Esophagus muscularis mucosa (tissue), 4 donors: Measurements from ENCODE around the gene TMEM45A. TPM values are rescaled to one million over a fixed set of nuclear protein-coding genes. Genes with fewer than 3 reads are reported as not detected.

Source experiments
- DNase-seq: peaks from one replicate; pipeline ENCODE4 v3.0.0-alpha.2; 2017; ENCODE audit errors: extremely low spot score
- H3K27ac ChIP-seq, 4 donors: fragments of 200-600 bp; sonication (generic); replicated peaks in 1 of 4; 1 replicate in 3 of 4; 2 replicates in 1 of 4; pipeline ENCODE4 v1.5.1; 2016 to 2019; ENCODE audit warnings: mild to moderate bottlenecking in 1 of 4
- H3K27me3 ChIP-seq, 4 donors: fragments of 200-600 bp; sonication (generic); one replicate each; pipeline versions ENCODE4 v1.5.1 to v1.6.0; 2016 to 2019
- H3K36me3 ChIP-seq, 4 donors: fragments of 200-600 bp; sonication (generic); one replicate each; pipeline ENCODE4 v1.5.1; 2016 to 2019
- H3K4me1 ChIP-seq, 4 donors: fragments of 200-600 bp; sonication (generic); one replicate each; pipeline ENCODE4 v1.5.1; 2016 to 2019
- H3K4me3 ChIP-seq, 4 donors: fragments of 200-600 bp; sonication (generic); 1 replicate in 2 of 4; 2 replicates in 2 of 4; pipeline ENCODE4 v1.5.1; 2016 to 2019; ENCODE audit warnings: mild to moderate bottlenecking in 4 of 4, moderate library complexity in 1 of 4
- H3K9me3 ChIP-seq, 4 donors: fragments of 200-600 bp; sonication (generic); 1 replicate in 3 of 4; 2 replicates in 1 of 4; pipeline ENCODE4 v1.5.1; 2016 to 2019
- CTCF ChIP-seq, 3 experiments: fragments of 200-600 bp in 2 of 3; fragments of 450-650 bp in 1 of 3; sonication (generic) in 2 of 3; IDR thresholded peaks; one replicate each; pipeline ENCODE4 v1.5.1; 2017 to 2019; ENCODE audit warnings: antibody characterized with exemption in 3 of 3, mild to moderate bottlenecking in 2 of 3, moderate library complexity in 1 of 3
- EP300 ChIP-seq: sonication (generic); formaldehyde crosslinking; IDR thresholded peaks from one replicate; pipeline ENCODE4 v1.6.1; 2017; ENCODE audit warnings: antibody characterized with exemption
- POLR2A ChIP-seq: fragments of 450-650 bp; IDR thresholded peaks from one replicate; pipeline ENCODE4 v1.6.1; 2017; ENCODE audit warnings: antibody characterized with exemption, moderate library complexity, mild to moderate bottlenecking, low read depth
- POLR2AphosphoS5 ChIP-seq, 2 donors: sonication (generic); formaldehyde crosslinking; IDR thresholded peaks; one replicate each; pipeline ENCODE4 v1.6.1; 2017; ENCODE audit warnings: antibody characterized with exemption in 2 of 2
- WGBS: methylation state at CpG from one replicate; pipeline ENCODE4 v1.1.5; 2018; 5-methylcytosine and 5-hydroxymethylcytosine counted together
- intact Hi-C: fragments of 100-400 bp; cut with DNase I; formaldehyde crosslinking; loops from one replicate; pipeline ENCODE4 v1.15.1; 2023
- total RNA-seq, 4 donors: library from RNA; depleted of rRNA; stranded (reverse); fragments of >200 nt; gene quantifications; one replicate each; pipeline versions ENCODE4 v1.1.0 to v1.2.1, GENCODE V29; 2016

Gene TMEM45A
- total RNA-seq, 4 donors from 2014 or later: 8.7 to 17.2 (median 9.6) TPM

GRCh38 chr3:100454677-100455076 lies 37.7 kb upstream of the TMEM45A start:
- Histone ChIP-seq H3K4me3 (no peak overlapping the region), H3K4me1 (no peaks in the 10 kb centered on the region), H3K27ac (no peak overlapping the region), H3K27me3 (no peaks in the 10 kb centered on the region), H3K9me3 (no peaks in the 10 kb centered on the region), H3K36me3 (peaks cover 0 to 3% (median 2%) of the 10 kb centered on the region in 4 donors)
- DNase-seq: peak; percentile 45
- intact Hi-C loops: no loop called here
- 75% methylated on average over 4 of the region's 4 CpGs for WGBS
- no peak for TF ChIP-seq CTCF (IDR thresholded peaks at IDR 0.05)

GRCh38 chr3:100455841-100456550 lies 36.4 kb upstream of the TMEM45A start:
- intact Hi-C loops: no loop called here
- TF ChIP-seq POLR2AphosphoS5 (IDR thresholded peaks at IDR 0.05) (no peak), EP300 (no peak), CTCF (IDR thresholded peaks at IDR 0.05) (no peak), POLR2A (no peak)
- no peaks in the 10 kb centered on the region for H3K9me3 ChIP-seq
- no peak overlapping the region for H3K27ac ChIP-seq
- no peaks in the 10 kb centered on the region for H3K4me1 ChIP-seq
- H3K4me3 ChIP-seq: no peak overlapping the region
- peak; percentile 39 for DNase-seq
- 94% methylated on average over 2 of the region's 2 CpGs for WGBS
- H3K27me3 ChIP-seq: no peaks in the 10 kb centered on the region
- H3K36me3 ChIP-seq: peaks cover 0 to 3% (median 2%) of the 10 kb centered on the region in 4 donors

- intact Hi-C loops: no loop called here
Observed at GRCh38 chr3:100456745-100457144, 35.7 kb upstream of the TMEM45A start.

DNA sequence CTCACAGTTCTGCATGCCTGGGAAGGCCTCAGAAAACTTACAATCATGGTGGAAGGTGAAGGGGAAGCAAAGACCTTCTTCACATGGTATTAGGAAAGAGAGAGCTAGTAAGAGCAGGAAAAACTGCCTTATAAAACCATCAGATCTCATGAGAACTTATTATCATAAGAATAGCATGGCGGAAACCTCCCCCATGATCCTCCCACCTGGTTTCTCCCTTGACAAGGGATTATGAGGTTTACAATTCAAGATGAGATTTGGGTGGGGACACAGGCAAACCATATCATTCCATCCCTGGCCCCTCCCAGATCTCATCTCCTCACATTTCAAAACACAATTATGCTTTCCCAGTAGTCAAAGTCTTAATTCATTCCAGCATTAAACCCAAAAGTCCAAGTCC lies 34.6 kb upstream of the TMEM45A start:
- 100% methylated on average over 1 of the region's 1 CpG for WGBS
- Histone ChIP-seq H3K27me3 (no peaks in the 10 kb centered on the region), H3K9me3 (no peaks in the 10 kb centered on the region), H3K4me3 (no peak overlapping the region), H3K36me3 (peaks cover 0 to 3% (median 0%) of the 10 kb centered on the region in 4 donors), H3K4me1 (no peaks in the 10 kb centered on the region), H3K27ac (no peak overlapping the region)
- no peak for DNase-seq
- intact Hi-C loops: no loop called here
- TF ChIP-seq POLR2A: no peak
- no peak for TF ChIP-seq CTCF (IDR thresholded peaks at IDR 0.05)
- no peak for TF ChIP-seq POLR2AphosphoS5 (IDR thresholded peaks at IDR 0.05)
- TF ChIP-seq EP300: no peak

More at GRCh38 chr3:100456745-100457144, 35.7 kb upstream of the TMEM45A start:
- Histone ChIP-seq H3K27me3 (no peaks in the 10 kb centered on the region), H3K36me3 (peaks cover 0 to 3% (median under 1%) of the 10 kb centered on the region in 4 donors), H3K4me1 (no peaks in the 10 kb centered on the region), H3K9me3 (no peaks in the 10 kb centered on the region), H3K4me3 (no peak overlapping the region), H3K27ac (no peak overlapping the region)
- WGBS: 86% methylated on average over 1 of the region's 1 CpG
- DNase-seq: peak; percentile 42
- TF ChIP-seq EP300: no peak
- TF ChIP-seq CTCF (IDR thresholded peaks at IDR 0.05): no peak
- TF ChIP-seq POLR2AphosphoS5 (IDR thresholded peaks at IDR 0.05): no peak
- TF ChIP-seq POLR2A: no peak

DNA sequence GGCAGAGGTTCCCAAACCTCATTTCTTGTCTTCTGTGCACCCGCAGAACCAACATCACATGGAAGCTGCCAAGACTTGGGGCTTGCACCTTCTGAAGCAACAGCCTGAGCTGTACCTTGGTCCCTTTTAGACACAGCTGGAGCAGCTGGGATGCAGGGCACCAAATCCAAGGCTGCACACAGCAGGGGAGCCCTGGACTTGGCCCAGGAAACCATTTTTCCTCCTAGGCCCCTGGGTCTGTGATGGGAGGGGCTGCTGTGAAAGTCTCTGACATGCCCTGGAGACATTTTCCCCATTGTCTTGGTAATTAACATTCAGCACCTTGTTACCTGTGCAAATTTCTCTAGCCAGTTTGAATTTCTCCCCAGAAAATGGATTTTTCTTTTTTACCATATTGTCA lies 33.6 kb upstream of the TMEM45A start:
- TF ChIP-seq POLR2A: no peak
- no peak for TF ChIP-seq POLR2AphosphoS5 (IDR thresholded peaks at IDR 0.05)
- TF ChIP-seq CTCF (IDR thresholded peaks at IDR 0.05): no peak
- TF ChIP-seq EP300: no peak
- intact Hi-C loops: no loop called here
- DNase-seq: peak; percentile 26

More for the DNA sequence above, 33.6 kb upstream of the TMEM45A start:
- Histone ChIP-seq H3K27me3 (no peaks in the 10 kb centered on the region), H3K4me3 (no peak overlapping the region), H3K4me1 (no peaks in the 10 kb centered on the region), H3K9me3 (no peaks in the 10 kb centered on the region), H3K27ac (no peak overlapping the region), H3K36me3 (peaks cover 0 to 3% (median 0%) of the 10 kb centered on the region in 4 donors)
- 91% methylated on average over 1 of the region's 1 CpG for WGBS
